K562 (cell line): ENCODE measurements around the gene COX6B1. TPM values are rescaled to one million over a fixed set of nuclear protein-coding genes. Genes with fewer than 3 reads are reported as not detected.

ENCODE experiments used
- CREB3L1 ChIP-seq: fragments of 450-650 bp; IDR thresholded peaks from 2 replicates; pipeline ENCODE4 v1.6.1; 2014; ENCODE audit warnings: low read depth, mild to moderate bottlenecking, moderate library complexity, borderline replicate concordance
- KDM1A ChIP-seq, 2 experiments: fragments of 450-650 bp; IDR thresholded peaks; 2 replicates each; pipeline ENCODE4 v1.6.1; 2016; ENCODE audit warnings: mild to moderate bottlenecking in 2 of 2
- MYC ChIP-seq, 2 experiments: fragments of 250-450 bp in 1 of 2; sonication (Bioruptor Pico) in 1 of 2; IDR thresholded peaks; 2 replicates each; pipeline versions ENCODE4 v1.5.1 to v1.6.1; 2012 to 2021; ENCODE audit warnings: low read depth in 2 of 2, borderline replicate concordance in 1 of 2, improper control_type of control experiment in 1 of 2, low read length in 1 of 2, mild to moderate bottlenecking in 1 of 2, moderate library complexity in 1 of 2
- PHF20 ChIP-seq: fragments of 450-650 bp; IDR thresholded peaks from 2 replicates; pipeline ENCODE4 v1.6.1; 2018; ENCODE audit not compliant: partially characterized antibody
- TCFL5 ChIP-seq: fragments of 250-450 bp; sonication (Bioruptor Pico); conservative IDR thresholded peaks from 2 replicates; pipeline ENCODE4 v1.6.1; 2021; ENCODE audit warnings: mild to moderate bottlenecking, moderate library complexity, matching md5 sums
- ZBTB11 ChIP-seq, 3 experiments: fragments of 200-800 bp in 1 of 3; fragments of 250-450 bp in 1 of 3; fragments of 450-650 bp in 1 of 3; sonication (Bioruptor Pico) in 1 of 3; sonication (Bioruptor generic) in 1 of 3; formaldehyde crosslinking in 1 of 3; IDR thresholded peaks; 2 replicates each; pipeline versions ENCODE4 v1.6.1 to v1.8.0; 2016 to 2022; ENCODE audit warnings: mild to moderate bottlenecking in 2 of 3, missing genetic modification characterization in 2 of 3, missing compliant biosample characterization in 1 of 3, moderate library complexity in 1 of 3
- ZBTB9 ChIP-seq: fragments of 450-650 bp; formaldehyde crosslinking; IDR thresholded peaks from 2 replicates; pipeline ENCODE4 v1.4.0; 2020; ENCODE audit warnings: mild to moderate bottlenecking, moderate library complexity
- ZNF197 ChIP-seq: fragments of 200-800 bp; sonication (Bioruptor generic); IDR thresholded peaks from 2 replicates; pipeline ENCODE4 v1.6.1; 2016; ENCODE audit warnings: low read depth, missing genetic modification characterization, missing compliant biosample characterization
- ZNF407 ChIP-seq: fragments of 450-650 bp; IDR thresholded peaks from 2 replicates; pipeline ENCODE4 v1.6.1; 2016; ENCODE audit warnings: low read depth
- ZNF717 ChIP-seq: fragments of 250-450 bp; sonication (Bioruptor Pico); IDR thresholded peaks from 2 replicates; pipeline ENCODE4 v1.5.0; 2021
- polyA plus RNA-seq, 8 experiments: library from polyadenylated mRNA; depleted of rRNA in 4 of 8; stranded (reverse) in 5 of 8; unstranded in 3 of 8; fragments of >200 nt; fragmentation: Nextera tagmentation in 2 of 8; fragmentation: Illumina TruSeq in 1 of 8; extraction: Ambion mirVana in 2 of 8; extraction: Trizol in 1 of 8; gene quantifications; 2 replicates each; pipeline versions ENCODE4 v1.2.1 to v1.2.3, GENCODE V29; 2011 to 2014; ENCODE audit warnings: inconsistent platforms in 1 of 8, missing spikeins in 1 of 8
- total RNA-seq, 7 experiments: library from RNA; depleted of rRNA in 6 of 7; stranded (reverse); fragments of >200 nt in 6 of 7; fragmentation: Illumina TruSeq in 2 of 7; extraction: Trizol in 2 of 7; gene quantifications; 2 replicates each; pipeline versions ENCODE4 v1.2.1 to v1.2.3, GENCODE V29; 2011 to 2021; ENCODE audit warnings: low replicate concordance in 1 of 7

COX6B1 gene
- total and polyA plus RNA-seq, 9 of the 15 experiments (the other 6 are each of a cell fraction or from before 2014, with no cell fraction given), result 777 to 2,393 (median 1,219) TPM

- no peak for TF ChIP-seq CREB3L1
- TF ChIP-seq ZNF197 (CRISPR knock-in tag), result no peak
- no peak for TF ChIP-seq ZBTB9 (CRISPR knock-in tag)
- no peak for TF ChIP-seq ZNF717 (CRISPR knock-in tag)
- TF ChIP-seq KDM1A (IDR thresholded peaks at IDR 0.05), result no peak
- TF ChIP-seq ZNF407, result no peak; the same call in 1 of the 2 replicates
- no peak for TF ChIP-seq TCFL5 (CRISPR knock-in tag)
- TF ChIP-seq PHF20, result peak; percentile 29
- TF ChIP-seq MYC (IDR thresholded peaks at IDR 0.05; ENCODE audit: low read depth, low read length), result no peak
- TF ChIP-seq MYC (CRISPR knock-in tag; IDR thresholded peaks at IDR 0.05; ENCODE audit: borderline replicate concordance, low read depth), result no peak
- no peak for TF ChIP-seq ZBTB11 (CRISPR knock-in tag; IDR thresholded peaks at IDR 0.05)
Observed at GRCh38 chr19:35644206-35644986, 3.7 kb upstream of the COX6B1 start (continued).
